GM12892 (cell line): ENCODE data around the gene CTNNA3.

ENCODE experiments used
- POLR2A ChIP-seq: IDR thresholded peaks from 2 replicates; pipeline ENCODE4 v1.6.1; 2011; ENCODE audit warnings: low read depth, low read length, control low read depth
- POLR2AphosphoS5 ChIP-seq: IDR thresholded peaks from 2 replicates; pipeline ENCODE4 v1.6.1; 2011; ENCODE audit warnings: low read depth, low read length, control low read depth
- TAF1 ChIP-seq: IDR thresholded peaks from 2 replicates; pipeline ENCODE4 v1.6.1; 2011; ENCODE audit warnings: low read depth, mild to moderate bottlenecking, control low read depth, low read length, borderline replicate concordance

DNA sequence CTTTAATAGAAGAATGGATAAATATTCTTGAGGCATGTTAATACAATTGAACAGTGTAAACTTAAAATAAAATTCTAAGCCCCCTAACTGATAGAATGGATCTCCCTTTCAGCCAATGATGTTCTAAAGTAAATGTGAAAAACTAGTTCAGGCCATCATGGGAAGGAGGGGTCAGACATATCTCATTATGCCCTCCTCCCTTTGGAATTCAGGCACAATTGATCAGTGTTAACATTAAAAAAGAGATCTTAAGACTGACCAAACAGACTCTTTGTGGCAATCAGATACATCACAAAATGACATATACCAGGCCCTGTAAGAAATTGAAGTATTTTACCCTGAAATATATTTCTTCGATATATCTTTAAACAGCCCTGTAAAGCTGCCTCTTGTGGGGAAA lies 1453.1 kb downstream of the CTNNA3 start:
- no peak for TF ChIP-seq POLR2AphosphoS5
- no peak for TF ChIP-seq TAF1
- TF ChIP-seq POLR2A: no peak
